ENCODE results near the gene CERK. TPM values are rescaled to one million over a fixed set of nuclear protein-coding genes. Genes with fewer than 3 reads are reported as not detected.

The CERK gene
- total and polyA plus RNA-seq, 2 of the 13 experiments (the other 11 are each of a cell fraction or from before 2014, with no cell fraction given): 40.3 to 41.9 TPM

DNA sequence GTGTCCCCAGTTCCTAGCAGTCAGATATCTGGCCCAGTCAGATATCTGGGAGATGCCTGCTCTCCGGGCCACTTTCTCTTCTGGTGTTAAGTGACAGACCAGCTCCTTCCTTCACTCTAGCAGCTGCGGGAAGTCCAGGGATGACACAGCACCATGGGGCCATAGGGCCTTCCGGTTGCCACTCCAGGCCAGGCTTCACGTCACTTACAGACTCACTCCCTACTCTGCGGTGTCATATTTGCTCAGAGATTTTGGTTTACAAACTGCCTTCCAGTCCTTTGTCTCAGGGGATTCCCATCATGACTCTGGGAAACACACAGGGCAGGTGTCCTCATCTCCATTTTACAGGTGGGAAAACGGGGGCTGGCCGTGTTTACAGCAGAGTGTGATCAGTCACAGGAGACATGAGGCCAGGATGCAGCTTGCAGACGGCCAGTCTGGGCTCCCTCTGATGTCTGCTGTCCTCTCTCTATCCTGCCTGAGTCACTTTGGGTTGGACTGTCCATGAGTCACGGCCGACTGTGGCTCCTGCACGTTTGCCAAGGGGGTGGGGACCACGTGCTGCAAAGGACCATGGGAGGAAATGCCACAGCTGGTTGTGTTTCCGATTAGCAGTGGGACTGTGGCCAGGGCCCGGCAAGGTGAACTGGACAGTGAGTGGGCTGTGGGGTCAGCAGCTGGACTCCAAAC, 16.2 kb upstream of the CERK start (continued):
- TF ChIP-seq, protein P1, sequence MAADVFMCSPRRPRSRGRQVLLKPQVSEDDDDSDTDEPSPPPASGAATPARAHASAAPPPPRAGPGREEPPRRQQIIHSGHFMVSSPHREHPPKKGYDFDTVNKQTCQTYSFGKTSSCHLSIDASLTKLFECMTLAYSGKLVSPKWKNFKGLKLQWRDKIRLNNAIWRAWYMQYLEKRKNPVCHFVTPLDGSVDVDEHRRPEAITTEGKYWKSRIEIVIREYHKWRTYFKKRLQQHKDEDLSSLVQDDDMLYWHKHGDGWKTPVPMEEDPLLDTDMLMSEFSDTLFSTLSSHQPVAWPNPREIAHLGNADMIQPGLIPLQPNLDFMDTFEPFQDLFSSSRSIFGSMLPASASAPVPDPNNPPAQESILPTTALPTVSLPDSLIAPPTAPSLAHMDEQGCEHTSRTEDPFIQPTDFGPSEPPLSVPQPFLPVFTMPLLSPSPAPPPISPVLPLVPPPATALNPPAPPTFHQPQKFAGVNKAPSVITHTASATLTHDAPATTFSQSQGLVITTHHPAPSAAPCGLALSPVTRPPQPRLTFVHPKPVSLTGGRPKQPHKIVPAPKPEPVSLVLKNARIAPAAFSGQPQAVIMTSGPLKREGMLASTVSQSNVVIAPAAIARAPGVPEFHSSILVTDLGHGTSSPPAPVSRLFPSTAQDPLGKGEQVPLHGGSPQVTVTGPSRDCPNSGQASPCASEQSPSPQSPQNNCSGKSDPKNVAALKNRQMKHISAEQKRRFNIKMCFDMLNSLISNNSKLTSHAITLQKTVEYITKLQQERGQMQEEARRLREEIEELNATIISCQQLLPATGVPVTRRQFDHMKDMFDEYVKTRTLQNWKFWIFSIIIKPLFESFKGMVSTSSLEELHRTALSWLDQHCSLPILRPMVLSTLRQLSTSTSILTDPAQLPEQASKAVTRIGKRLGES (CRISPR knock-in tag; IDR thresholded peaks at IDR 0.05; ENCODE audit: borderline replicate concordance): no peak
- TF ChIP-seq BCL6 (CRISPR knock-in tag; IDR thresholded peaks at IDR 0.05) (no peak), NR2F2 (IDR thresholded peaks at IDR 0.05; ENCODE audit: borderline replicate concordance, low read depth) (no peak), XBP1 (CRISPR knock-in tag; IDR thresholded peaks at IDR 0.05) (no peak), NFIC (IDR thresholded peaks at IDR 0.05; ENCODE audit: low read length) (no peak), AGO1 (IDR thresholded peaks at IDR 0.05; ENCODE audit: low read depth, low read length, poor library complexity, severe bottlenecking) (no peak), DR1 (CRISPR knock-in tag; IDR thresholded peaks at IDR 0.05) (peak; percentile 59; the same call in 1 of the 2 replicates), MED13 (CRISPR knock-in tag; IDR thresholded peaks at IDR 0.05) (no peak), MAFF (IDR thresholded peaks at IDR 0.05; ENCODE audit: low read depth, low read length) (no peak; the same call in 1 of the 2 replicates), SRF (IDR thresholded peaks at IDR 0.05; ENCODE audit: low read depth, low read length) (no peak), ZSCAN31 (CRISPR knock-in tag; IDR thresholded peaks at IDR 0.05; ENCODE audit: low read depth) (no peak), FOSL1 (CRISPR knock-in tag; IDR thresholded peaks at IDR 0.05; ENCODE audit: borderline replicate concordance) (peak; percentile 78; the same call in 1 of the 2 replicates), ZNF12 (CRISPR knock-in tag; IDR thresholded peaks at IDR 0.05) (peak; percentile 9; the same call in 1 of the 2 replicates)
- TF ChIP-seq, protein P2, sequence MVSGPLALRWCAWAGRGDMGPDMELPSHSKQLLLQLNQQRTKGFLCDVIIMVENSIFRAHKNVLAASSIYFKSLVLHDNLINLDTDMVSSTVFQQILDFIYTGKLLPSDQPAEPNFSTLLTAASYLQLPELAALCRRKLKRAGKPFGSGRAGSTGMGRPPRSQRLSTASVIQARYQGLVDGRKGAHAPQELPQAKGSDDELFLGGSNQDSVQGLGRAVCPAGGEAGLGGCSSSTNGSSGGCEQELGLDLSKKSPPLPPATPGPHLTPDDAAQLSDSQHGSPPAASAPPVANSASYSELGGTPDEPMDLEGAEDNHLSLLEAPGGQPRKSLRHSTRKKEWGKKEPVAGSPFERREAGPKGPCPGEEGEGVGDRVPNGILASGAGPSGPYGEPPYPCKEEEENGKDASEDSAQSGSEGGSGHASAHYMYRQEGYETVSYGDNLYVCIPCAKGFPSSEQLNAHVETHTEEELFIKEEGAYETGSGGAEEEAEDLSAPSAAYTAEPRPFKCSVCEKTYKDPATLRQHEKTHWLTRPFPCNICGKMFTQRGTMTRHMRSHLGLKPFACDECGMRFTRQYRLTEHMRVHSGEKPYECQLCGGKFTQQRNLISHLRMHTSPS (CRISPR knock-in tag; IDR thresholded peaks at IDR 0.05; ENCODE audit: low read depth): peak; percentile 55; the same call in 1 of the 2 replicates
- TF ChIP-seq, protein P3, sequence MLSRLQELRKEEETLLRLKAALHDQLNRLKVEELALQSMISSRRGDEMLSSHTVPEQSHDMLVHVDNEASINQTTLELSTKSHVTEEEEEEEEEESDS (CRISPR knock-in tag; IDR thresholded peaks at IDR 0.05; ENCODE audit: borderline replicate concordance): 0 out of 2 replicates have a peak, but pooled peaks have one; percentile 81
- TF ChIP-seq, protein P4, sequence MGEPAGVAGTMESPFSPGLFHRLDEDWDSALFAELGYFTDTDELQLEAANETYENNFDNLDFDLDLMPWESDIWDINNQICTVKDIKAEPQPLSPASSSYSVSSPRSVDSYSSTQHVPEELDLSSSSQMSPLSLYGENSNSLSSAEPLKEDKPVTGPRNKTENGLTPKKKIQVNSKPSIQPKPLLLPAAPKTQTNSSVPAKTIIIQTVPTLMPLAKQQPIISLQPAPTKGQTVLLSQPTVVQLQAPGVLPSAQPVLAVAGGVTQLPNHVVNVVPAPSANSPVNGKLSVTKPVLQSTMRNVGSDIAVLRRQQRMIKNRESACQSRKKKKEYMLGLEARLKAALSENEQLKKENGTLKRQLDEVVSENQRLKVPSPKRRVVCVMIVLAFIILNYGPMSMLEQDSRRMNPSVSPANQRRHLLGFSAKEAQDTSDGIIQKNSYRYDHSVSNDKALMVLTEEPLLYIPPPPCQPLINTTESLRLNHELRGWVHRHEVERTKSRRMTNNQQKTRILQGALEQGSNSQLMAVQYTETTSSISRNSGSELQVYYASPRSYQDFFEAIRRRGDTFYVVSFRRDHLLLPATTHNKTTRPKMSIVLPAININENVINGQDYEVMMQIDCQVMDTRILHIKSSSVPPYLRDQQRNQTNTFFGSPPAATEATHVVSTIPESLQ (CRISPR knock-in tag; conservative IDR thresholded peaks at IDR 0.05): no peak
- TF ChIP-seq, protein P5, sequence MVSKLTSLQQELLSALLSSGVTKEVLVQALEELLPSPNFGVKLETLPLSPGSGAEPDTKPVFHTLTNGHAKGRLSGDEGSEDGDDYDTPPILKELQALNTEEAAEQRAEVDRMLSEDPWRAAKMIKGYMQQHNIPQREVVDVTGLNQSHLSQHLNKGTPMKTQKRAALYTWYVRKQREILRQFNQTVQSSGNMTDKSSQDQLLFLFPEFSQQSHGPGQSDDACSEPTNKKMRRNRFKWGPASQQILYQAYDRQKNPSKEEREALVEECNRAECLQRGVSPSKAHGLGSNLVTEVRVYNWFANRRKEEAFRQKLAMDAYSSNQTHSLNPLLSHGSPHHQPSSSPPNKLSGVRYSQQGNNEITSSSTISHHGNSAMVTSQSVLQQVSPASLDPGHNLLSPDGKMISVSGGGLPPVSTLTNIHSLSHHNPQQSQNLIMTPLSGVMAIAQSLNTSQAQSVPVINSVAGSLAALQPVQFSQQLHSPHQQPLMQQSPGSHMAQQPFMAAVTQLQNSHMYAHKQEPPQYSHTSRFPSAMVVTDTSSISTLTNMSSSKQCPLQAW (CRISPR knock-in tag; IDR thresholded peaks at IDR 0.05): peak; percentile 86
- TF ChIP-seq, protein P6, sequence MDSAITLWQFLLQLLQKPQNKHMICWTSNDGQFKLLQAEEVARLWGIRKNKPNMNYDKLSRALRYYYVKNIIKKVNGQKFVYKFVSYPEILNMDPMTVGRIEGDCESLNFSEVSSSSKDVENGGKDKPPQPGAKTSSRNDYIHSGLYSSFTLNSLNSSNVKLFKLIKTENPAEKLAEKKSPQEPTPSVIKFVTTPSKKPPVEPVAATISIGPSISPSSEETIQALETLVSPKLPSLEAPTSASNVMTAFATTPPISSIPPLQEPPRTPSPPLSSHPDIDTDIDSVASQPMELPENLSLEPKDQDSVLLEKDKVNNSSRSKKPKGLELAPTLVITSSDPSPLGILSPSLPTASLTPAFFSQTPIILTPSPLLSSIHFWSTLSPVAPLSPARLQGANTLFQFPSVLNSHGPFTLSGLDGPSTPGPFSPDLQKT (CRISPR knock-in tag; IDR thresholded peaks at IDR 0.05; ENCODE audit: borderline replicate concordance): no peak
- TF ChIP-seq, protein P7, sequence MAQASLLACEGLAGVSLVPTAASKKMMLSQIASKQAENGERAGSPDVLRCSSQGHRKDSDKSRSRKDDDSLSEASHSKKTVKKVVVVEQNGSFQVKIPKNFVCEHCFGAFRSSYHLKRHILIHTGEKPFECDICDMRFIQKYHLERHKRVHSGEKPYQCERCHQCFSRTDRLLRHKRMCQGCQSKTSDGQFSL (CRISPR knock-in tag; IDR thresholded peaks at IDR 0.05): no peak

Data from HepG2 (cell line).